Measurements from ENCODE around the gene FGF1. TPM values are rescaled to one million over a fixed set of nuclear protein-coding genes. Genes with fewer than 3 reads are reported as not detected.

The FGF1 gene
- polyA plus RNA-seq, 1 donor from 2014 or later: not detected

- H3K9me3 Mint-ChIP-seq: no peaks in the 10 kb centered on the region
- H3K4me1 Mint-ChIP-seq: no peaks in the 10 kb centered on the region
- H3K27me3 Mint-ChIP-seq: peaks cover 6% of the 10 kb centered on the region
- no peak overlapping the region for H3K4me3 Mint-ChIP-seq
- no peaks in the 10 kb centered on the region for H3K36me3 Mint-ChIP-seq
- no peak overlapping the region for H3K27ac Mint-ChIP-seq
These were observed 77.8 kb downstream of the FGF1 start for GRCh38 chr5:142608081-142608480.

GRCh38 chr5:142605611-142606010 is 80.3 kb downstream of the FGF1 start:
- no peaks in the 10 kb centered on the region for H3K36me3 Mint-ChIP-seq

GRCh38 chr5:142602720-142603245 is 83.1 kb downstream of the FGF1 start:
- no peaks in the 10 kb centered on the region for H3K36me3 Mint-ChIP-seq
- H3K4me1 Mint-ChIP-seq: no peaks in the 10 kb centered on the region
- peaks cover 0 to 2% (median 0%) of the 10 kb centered on the region in 3 donors for H3K9me3 Mint-ChIP-seq
- peaks cover 11% of the 10 kb centered on the region for H3K27me3 Mint-ChIP-seq
- H3K4me3 Mint-ChIP-seq: no peak overlapping the region
- no peak overlapping the region for H3K27ac Mint-ChIP-seq

More at GRCh38 chr5:142605611-142606010, 80.3 kb downstream of the FGF1 start:
- Mint-ChIP-seq H3K4me3 (no peak overlapping the region), H3K9me3 (no peaks in the 10 kb centered on the region), H3K27me3 (peaks cover 5% of the 10 kb centered on the region), H3K27ac (no peak overlapping the region), H3K4me1 (no peaks in the 10 kb centered on the region)

- Mint-ChIP-seq H3K27ac (no peak overlapping the region), H3K27me3 (peaks cover 11% of the 10 kb centered on the region), H3K36me3 (no peaks in the 10 kb centered on the region), H3K4me1 (no peaks in the 10 kb centered on the region), H3K9me3 (peaks cover 0 to 2% (median 0%) of the 10 kb centered on the region in 3 donors), H3K4me3 (no peak overlapping the region)
These were observed 84.5 kb downstream of the FGF1 start for GRCh38 chr5:142601432-142601831.

- H3K27ac Mint-ChIP-seq: no peak overlapping the region
- no peaks in the 10 kb centered on the region for H3K36me3 Mint-ChIP-seq
- H3K27me3 Mint-ChIP-seq: peaks cover 11% of the 10 kb centered on the region
These were observed 85.1 kb downstream of the FGF1 start for GRCh38 chr5:142600611-142601358.

GRCh38 chr5:142600092-142600491 is 85.8 kb downstream of the FGF1 start:
- no peaks in the 10 kb centered on the region for H3K36me3 Mint-ChIP-seq
- peaks cover 1 to 5% (median 2%) of the 10 kb centered on the region in 3 donors for H3K9me3 Mint-ChIP-seq
- H3K4me3 Mint-ChIP-seq: no peak overlapping the region
- H3K4me1 Mint-ChIP-seq: no peaks in the 10 kb centered on the region
- no peak overlapping the region for H3K27ac Mint-ChIP-seq
- peaks cover 11% of the 10 kb centered on the region for H3K27me3 Mint-ChIP-seq

More at GRCh38 chr5:142600611-142601358, 85.1 kb downstream of the FGF1 start:
- H3K9me3 Mint-ChIP-seq: peaks cover 0 to 2% (median 0%) of the 10 kb centered on the region in 3 donors
- H3K4me3 Mint-ChIP-seq: no peak overlapping the region
- H3K4me1 Mint-ChIP-seq: no peaks in the 10 kb centered on the region

- Mint-ChIP-seq H3K9me3 (peaks cover 1 to 5% (median 2%) of the 10 kb centered on the region in 3 donors), H3K4me1 (no peaks in the 10 kb centered on the region), H3K27me3 (peaks cover 16% of the 10 kb centered on the region), H3K27ac (no peak overlapping the region), H3K36me3 (no peaks in the 10 kb centered on the region), H3K4me3 (no peak overlapping the region)
These were observed 87.6 kb downstream of the FGF1 start for GRCh38 chr5:142598338-142598700.

- H3K4me1 Mint-ChIP-seq: no peaks in the 10 kb centered on the region
- no peak overlapping the region for H3K27ac Mint-ChIP-seq
- H3K4me3 Mint-ChIP-seq: no peak overlapping the region
- peaks cover 18% of the 10 kb centered on the region for H3K27me3 Mint-ChIP-seq
- no peaks in the 10 kb centered on the region for H3K36me3 Mint-ChIP-seq
- H3K9me3 Mint-ChIP-seq: peaks cover 1 to 5% (median 2%) of the 10 kb centered on the region in 3 donors
These were observed 88.1 kb downstream of the FGF1 start for GRCh38 chr5:142597546-142598337.

- H3K36me3 Mint-ChIP-seq: no peaks in the 10 kb centered on the region
- H3K9me3 Mint-ChIP-seq: peaks cover 1 to 5% (median 2%) of the 10 kb centered on the region in 3 donors
- H3K4me3 Mint-ChIP-seq: no peak overlapping the region
- peaks cover 18% of the 10 kb centered on the region for H3K27me3 Mint-ChIP-seq
- no peaks in the 10 kb centered on the region for H3K4me1 Mint-ChIP-seq
- no peak overlapping the region for H3K27ac Mint-ChIP-seq
These were observed 88.9 kb downstream of the FGF1 start for GRCh38 chr5:142597025-142597424.

- Mint-ChIP-seq H3K36me3 (no peaks in the 10 kb centered on the region), H3K4me1 (no peaks in the 10 kb centered on the region), H3K9me3 (peaks cover 0 to 5% (median 1%) of the 10 kb centered on the region in 3 donors), H3K27me3 (peaks cover 29% of the 10 kb centered on the region), H3K4me3 (no peak overlapping the region), H3K27ac (no peak overlapping the region)
These were observed 93.5 kb downstream of the FGF1 start for GRCh38 chr5:142592365-142592764.

GRCh38 chr5:142590451-142591231 is 95.2 kb downstream of the FGF1 start:
- Mint-ChIP-seq H3K27me3 (peaks cover 33% of the 10 kb centered on the region), H3K9me3 (peaks cover under 1 to 4% (median under 1%) of the 10 kb centered on the region in 3 donors)

GRCh38 chr5:142589720-142590119 is 96.2 kb downstream of the FGF1 start:
- H3K4me1 Mint-ChIP-seq: no peaks in the 10 kb centered on the region
- H3K27me3 Mint-ChIP-seq: peaks cover 35% of the 10 kb centered on the region
- no peak overlapping the region for H3K27ac Mint-ChIP-seq
- H3K9me3 Mint-ChIP-seq: peaks cover 0 to 2% (median 0%) of the 10 kb centered on the region in 3 donors
- H3K4me3 Mint-ChIP-seq: no peak overlapping the region
- no peaks in the 10 kb centered on the region for H3K36me3 Mint-ChIP-seq

More at GRCh38 chr5:142590451-142591231, 95.2 kb downstream of the FGF1 start:
- Mint-ChIP-seq H3K36me3 (no peaks in the 10 kb centered on the region), H3K27ac (no peak overlapping the region), H3K4me1 (no peaks in the 10 kb centered on the region), H3K4me3 (no peak overlapping the region)

GRCh38 chr5:142587354-142587965 is 98.4 kb downstream of the FGF1 start:
- no peak overlapping the region for H3K4me3 Mint-ChIP-seq
- no peaks in the 10 kb centered on the region for H3K4me1 Mint-ChIP-seq
- no peak overlapping the region for H3K27ac Mint-ChIP-seq
- H3K36me3 Mint-ChIP-seq: no peaks in the 10 kb centered on the region
- peaks cover 40% of the 10 kb centered on the region for H3K27me3 Mint-ChIP-seq
- peaks cover 0 to 2% (median 0%) of the 10 kb centered on the region in 3 donors for H3K9me3 Mint-ChIP-seq

- no peak overlapping the region for H3K27ac Mint-ChIP-seq
- no peak overlapping the region for H3K4me3 Mint-ChIP-seq
- H3K9me3 Mint-ChIP-seq: peaks cover 0 to 2% (median 0%) of the 10 kb centered on the region in 3 donors
- peaks cover 41% of the 10 kb centered on the region for H3K27me3 Mint-ChIP-seq
- no peaks in the 10 kb centered on the region for H3K36me3 Mint-ChIP-seq
- no peaks in the 10 kb centered on the region for H3K4me1 Mint-ChIP-seq
These were observed 99.3 kb downstream of the FGF1 start for GRCh38 chr5:142586552-142586951.

All from IgD-negative memory B cell (primary cell).